H1 (cell line): ENCODE measurements around the gene DICER1. TPM values are rescaled to one million over a fixed set of nuclear protein-coding genes. Genes with fewer than 3 reads are reported as not detected.

Source experiments
- CTCF ChIA-PET: fragments of 300-600 bp; sonication (Branson Sonifier 250); formaldehyde crosslinking; loops from one replicate; lab custom pipeline; 2021; ENCODE audit not compliant: partially characterized antibody; lab: Charles Lee
- POLR2A ChIA-PET: fragments of 300-600 bp; sonication (Branson Sonifier 250); formaldehyde crosslinking; loops from one replicate; lab custom pipeline; 2021; ENCODE audit warnings: inconsistent platforms; ENCODE audit not compliant: partially characterized antibody; lab: Charles Lee
- DNase-seq, 2 experiments: peaks; one replicate each; pipeline versions ENCODE4 v3.0.0 to v3.0.0-alpha.2; 2010 to 2022; ENCODE audit warnings: low spot score in 2 of 2, low read depth in 1 of 2, mixed read lengths in 1 of 2
- FAIRE-seq: peaks from 2 replicates; lab custom pipeline; 2011; peaks lifted over from hg19 to GRCh38; lab: Jason Lieb, UNC
- H2AFZ ChIP-seq: 2 replicates; pipeline ENCODE4 v1.8.1; 2012; ENCODE audit warnings: low read length, inconsistent platforms
- H2AK5ac ChIP-seq: 2 replicates; pipeline ENCODE4 v1.6.1; 2013; ENCODE audit warnings: low read depth, low read length
- H2BK120ac ChIP-seq: replicated peaks from 2 replicates; pipeline ENCODE3; 2013; ENCODE audit warnings: low read depth, low read length, inconsistent platforms
- H2BK12ac ChIP-seq: 2 replicates; pipeline ENCODE4 v1.6.1; 2013; ENCODE audit warnings: low read depth, low read length
- H2BK15ac ChIP-seq: 2 replicates; pipeline ENCODE4 v1.6.1; 2013; ENCODE audit warnings: low read length
- H2BK20ac ChIP-seq: 2 replicates; pipeline ENCODE4 v1.6.1; 2013; ENCODE audit warnings: low read length
- H2BK5ac ChIP-seq: 2 replicates; pipeline ENCODE4 v1.6.1; 2013; ENCODE audit warnings: low read depth, low read length
- H3K14ac ChIP-seq: 2 replicates; pipeline ENCODE4 v1.6.1; 2013; ENCODE audit warnings: inconsistent platforms; ENCODE audit not compliant: insufficient read length
- H3K18ac ChIP-seq: 2 replicates; pipeline ENCODE4 v1.6.1; 2013; ENCODE audit warnings: low read length; ENCODE audit errors: extremely low read depth
- H3K23ac ChIP-seq: 2 replicates; pipeline ENCODE4 v1.6.1; 2013; ENCODE audit warnings: inconsistent platforms; ENCODE audit not compliant: insufficient read length
- H3K23me2 ChIP-seq: 2 replicates; pipeline ENCODE4 v1.6.1; 2013; ENCODE audit warnings: low read depth, low read length
- H3K27ac ChIP-seq: 2 replicates; pipeline ENCODE4 v1.6.1; 2011; ENCODE audit warnings: low read depth, low read length, inconsistent platforms
- H3K27me3 ChIP-seq, 4 experiments: replicated peaks in 1 of 4; 1 replicate in 1 of 4; 2 replicates in 3 of 4; pipeline versions ENCODE4 v1.6.1 to v1.8.1; 2011 to 2013; ENCODE audit warnings: low read length in 3 of 4, mild to moderate bottlenecking in 3 of 4, inconsistent platforms in 2 of 4, mixed read lengths in 2 of 4, moderate library complexity in 1 of 4; ENCODE audit not compliant: control insufficient read depth in 3 of 4, insufficient read depth in 3 of 4; ENCODE audit errors: extremely low read depth in 1 of 4
- H3K36me3 ChIP-seq, 4 experiments: 2 replicates each; pipeline versions ENCODE4 v1.6.1 to v1.8.1; 2011 to 2013; ENCODE audit warnings: mild to moderate bottlenecking in 4 of 4, low read length in 3 of 4, moderate library complexity in 2 of 4, control low read depth in 1 of 4, inconsistent platforms in 1 of 4; ENCODE audit not compliant: insufficient read depth in 4 of 4, control insufficient read depth in 2 of 4
- H3K4ac ChIP-seq: replicated peaks from 2 replicates; pipeline ENCODE3; 2013; ENCODE audit warnings: low read length, low read depth, mixed read lengths, inconsistent platforms; ENCODE audit not compliant: insufficient read length
- H3K4me1 ChIP-seq, 4 experiments: replicated peaks in 1 of 4; 1 replicate in 1 of 4; 2 replicates in 3 of 4; pipeline versions ENCODE4 v1.6.1 to v1.8.1; 2011 to 2013; ENCODE audit warnings: low read length in 3 of 4, inconsistent platforms in 2 of 4, mixed read lengths in 1 of 4; ENCODE audit not compliant: insufficient read depth in 4 of 4, control insufficient read depth in 3 of 4
- H3K4me2 ChIP-seq, 2 experiments: 2 replicates each; pipeline versions ENCODE4 v1.6.1 to v1.8.1; 2011 to 2013; ENCODE audit warnings: low read depth in 2 of 2, low read length in 2 of 2, control low read depth in 1 of 2, inconsistent platforms in 1 of 2, mild to moderate bottlenecking in 1 of 2; ENCODE audit not compliant: insufficient read depth in 1 of 2
- H3K4me3 ChIP-seq, 4 experiments: fragments of 200-600, 300-600 bp in 1 of 4; sonication (generic), shearing (Covaris generic), sonication (Bioruptor Twin) in 1 of 4; 2 replicates each; pipeline versions ENCODE4 v1.5.1 to v1.8.1; 2011 to 2016; ENCODE audit warnings: low read length in 4 of 4, low read depth in 3 of 4, control low read depth in 2 of 4, inconsistent platforms in 2 of 4, mild to moderate bottlenecking in 2 of 4, mixed read lengths in 1 of 4, moderate library complexity in 1 of 4; ENCODE audit not compliant: insufficient read depth in 2 of 4; ENCODE audit errors: extremely low read depth in 1 of 4
- H3K56ac ChIP-seq: replicated peaks from 2 replicates; pipeline ENCODE3; 2013; ENCODE audit warnings: low read depth, mild to moderate bottlenecking, mixed read lengths, low read length, inconsistent platforms; ENCODE audit not compliant: insufficient read length
- H3K79me1 ChIP-seq: 2 replicates; pipeline ENCODE4 v1.6.1; 2013; ENCODE audit warnings: low read depth, low read length, control low read depth
- H3K79me2 ChIP-seq, 2 experiments: 2 replicates each; pipeline versions ENCODE4 v1.6.1 to v1.8.1; 2012 to 2013; ENCODE audit warnings: low read length in 2 of 2, mild to moderate bottlenecking in 2 of 2, inconsistent platforms in 1 of 2; ENCODE audit not compliant: insufficient read depth in 2 of 2, control insufficient read depth in 1 of 2
- H3K9ac ChIP-seq, 4 experiments: replicated peaks in 1 of 4; 1 replicate in 1 of 4; 2 replicates in 3 of 4; pipeline versions ENCODE4 v1.6.1 to v1.8.1; 2011 to 2013; ENCODE audit warnings: low read depth in 3 of 4, low read length in 3 of 4, control low read depth in 2 of 4, mild to moderate bottlenecking in 2 of 4, moderate library complexity in 2 of 4, inconsistent platforms in 1 of 4; ENCODE audit errors: extremely low read depth in 1 of 4
- H3K9me3 ChIP-seq, 2 experiments: 2 replicates each; pipeline versions ENCODE4 v1.6.1 to v1.8.1; 2012 to 2013; ENCODE audit warnings: mild to moderate bottlenecking in 2 of 2, moderate library complexity in 2 of 2, control low read depth in 1 of 2, inconsistent platforms in 1 of 2, low read depth in 1 of 2, low read length in 1 of 2, mixed read lengths in 1 of 2; ENCODE audit not compliant: insufficient read depth in 2 of 2
- H4K20me1 ChIP-seq, 2 experiments: replicated peaks in 1 of 2; 2 replicates each; pipeline versions ENCODE3 to v1.8.1; 2011 to 2013; ENCODE audit warnings: inconsistent platforms in 2 of 2, low read length in 2 of 2, mild to moderate bottlenecking in 1 of 2; ENCODE audit not compliant: insufficient read depth in 2 of 2, control insufficient read depth in 1 of 2
- H4K5ac ChIP-seq: 2 replicates; pipeline ENCODE4 v1.6.1; 2013; ENCODE audit warnings: low read length, low read depth, mixed read lengths, inconsistent platforms; ENCODE audit not compliant: insufficient read length
- H4K8ac ChIP-seq: 2 replicates; pipeline ENCODE4 v1.8.0; 2013; ENCODE audit warnings: mild to moderate bottlenecking, moderate library complexity, low read length, inconsistent platforms; ENCODE audit not compliant: insufficient read depth; ENCODE audit errors: extremely low read depth
- H4K91ac ChIP-seq: replicated peaks from 2 replicates; pipeline ENCODE3; 2013; ENCODE audit warnings: low read length, mixed read lengths, inconsistent platforms; ENCODE audit not compliant: insufficient read length
- RXRA ChIP-seq: IDR thresholded peaks from 2 replicates; pipeline ENCODE4 v1.6.1; 2011; ENCODE audit warnings: low read depth, mild to moderate bottlenecking, low read length, moderate library complexity; ENCODE audit not compliant: insufficient read depth
- YY1 ChIP-seq: IDR thresholded peaks from 2 replicates; pipeline ENCODE4 v1.6.1; 2011; ENCODE audit warnings: low read depth, mild to moderate bottlenecking, low read length
- WGBS, 2 experiments: shearing (Covaris generic) in 1 of 2; methylation state at CpG; one replicate each; pipeline versions ENCODE4 v1.1.6 to v1.1.7; 2013 to 2015; ENCODE audit warnings: low lambda C conversion rate in 2 of 2, mixed read lengths in 2 of 2, inconsistent platforms in 1 of 2, low coverage in 1 of 2, missing lambda C conversion rate in 1 of 2; ENCODE audit not compliant: insufficient replicate concordance in 2 of 2, insufficient coverage in 1 of 2, insufficient read length in 1 of 2; ENCODE audit errors: extremely low coverage in 1 of 2, missing lambda C conversion rate in 1 of 2; 5-methylcytosine and 5-hydroxymethylcytosine counted together
- polyA plus RNA-seq, 7 experiments: library from polyadenylated mRNA; depleted of rRNA in 3 of 7; stranded (reverse) in 5 of 7; unstranded in 2 of 7; fragments of >200 nt in 5 of 7; fragments of 200-250 nt in 2 of 7; gene quantifications; 1 replicate in 5 of 7; 2 replicates in 1 of 7; 4 replicates in 1 of 7; pipeline versions ENCODE4 v1.2.1 to v1.2.3, GENCODE V29; 2011 to 2013; ENCODE audit warnings: missing spikeins in 2 of 7, mixed read lengths in 2 of 7
- total RNA-seq: library from RNA; stranded (reverse); fragmentation: NEBNext Ultra II Directional; extraction: Animal tissue kit (Norgen Biotek cat#: 25700); gene quantifications from 2 replicates; pipeline ENCODE4 v1.2.1, GENCODE V29; 2021

The DICER1 gene
- total and polyA plus RNA-seq, 2 of the 8 experiments (the other 6 are each of a cell fraction or from before 2014, with no cell fraction given): 11.9 to 61.8 TPM

- Histone ChIP-seq H2AK5ac (no peak overlapping the region), H3K4me1 (no peaks in the 10 kb centered on the region; a peak in 1 of 7 replicates), H3K4me2 (no peak overlapping the region), H3K79me2 (no peaks in the 10 kb centered on the region), H4K5ac (no peak overlapping the region), H2BK12ac (no peak overlapping the region), H3K4ac (no peak overlapping the region), H4K20me1 (no peaks in the 10 kb centered on the region), H3K23me2 (peaks cover 3% of the 10 kb centered on the region; the same call in 1 of the 2 replicates), H2BK15ac (no peak overlapping the region), H2BK20ac (no peak overlapping the region), H3K9me3 (no peaks in the 10 kb centered on the region), H3K56ac (no peak overlapping the region), H3K79me1 (no peaks in the 10 kb centered on the region), H2AFZ (no peak overlapping the region), H3K27ac (no peak overlapping the region), H3K27me3 (no peaks in the 10 kb centered on the region), H3K36me3 (no peaks in the 10 kb centered on the region), H4K8ac (no peak overlapping the region), H3K14ac (no peak overlapping the region), H3K18ac (no peak overlapping the region), H4K91ac (no peak overlapping the region), H2BK5ac (no peak overlapping the region), H3K9ac (no peak overlapping the region; a peak in 1 of 7 replicates), H3K4me3 (no peak overlapping the region), H3K23ac (no peak overlapping the region), H2BK120ac (no peak overlapping the region)
- ChIA-PET CTCF (interaction anchor here (1.2 to 3.2 kb wide), 4 partner anchors 33 to 249 kb away, joined by 3 to 10 read pairs (median 5); no protein-coding TSS in a partner anchor), POLR2A (interaction anchor here (1.4 kb wide), 1 partner anchor 14 kb away, joined by 9 read pairs; no protein-coding TSS in a partner anchor)
- no peak for DNase-seq
- FAIRE-seq: no peak
- TF ChIP-seq YY1: peak; percentile 77
- TF ChIP-seq RXRA: no peak
- 84% methylated on average over 6 of the region's 6 CpGs; no CpG with 5 or more reads in 1 of the 2 experiments for WGBS, 2 experiments
Observed at GRCh38 chr14:95183532-95184412, 26.4 kb upstream of the DICER1 start.
